ENCODE data around the gene DPYSL4.

Gene DPYSL4

GRCh38 chr10:132189016-132189415, 2.3 kb downstream of the DPYSL4 start:
- no peak for TF ChIP-seq CTCF (IDR thresholded peaks at IDR 0.05; ENCODE audit: low read length, missing control alignments)
- no peak overlapping the region for H3K4me3 ChIP-seq (replicated peaks; ENCODE audit: low read depth, low read length)
- no peak for DNase-seq (ENCODE audit: low read depth)

- DNase-seq (ENCODE audit: low read depth): no peak
- no peak for TF ChIP-seq CTCF (IDR thresholded peaks at IDR 0.05; ENCODE audit: low read length, missing control alignments)
- no peak overlapping the region for H3K4me3 ChIP-seq (replicated peaks; ENCODE audit: low read depth, low read length)
Measured at GRCh38 chr10:132189810-132190422, 3.2 kb downstream of the DPYSL4 start.

GRCh38 chr10:132192076-132192975, 5.6 kb downstream of the DPYSL4 start:
- no peak for TF ChIP-seq CTCF (IDR thresholded peaks at IDR 0.05; ENCODE audit: low read length, missing control alignments)
- H3K4me3 ChIP-seq (replicated peaks; ENCODE audit: low read depth, low read length): no peak overlapping the region
- no peak for DNase-seq (ENCODE audit: low read depth)

GRCh38 chr10:132192991-132193665, 6.4 kb downstream of the DPYSL4 start:
- no peak for DNase-seq (ENCODE audit: low read depth)
- TF ChIP-seq CTCF (IDR thresholded peaks at IDR 0.05; ENCODE audit: low read length, missing control alignments): no peak
- no peak overlapping the region for H3K4me3 ChIP-seq (replicated peaks; ENCODE audit: low read depth, low read length)

GRCh38 chr10:132193907-132194552, 7.3 kb downstream of the DPYSL4 start:
- TF ChIP-seq CTCF (IDR thresholded peaks at IDR 0.05; ENCODE audit: low read length, missing control alignments): no peak
- DNase-seq (ENCODE audit: low read depth): peak; percentile 26
- H3K4me3 ChIP-seq (replicated peaks; ENCODE audit: low read depth, low read length): no peak overlapping the region

- H3K4me3 ChIP-seq (replicated peaks; ENCODE audit: low read depth, low read length): no peak overlapping the region
- TF ChIP-seq CTCF (IDR thresholded peaks at IDR 0.05; ENCODE audit: low read length, missing control alignments): no peak
- DNase-seq (ENCODE audit: low read depth): no peak
Measured at GRCh38 chr10:132194726-132195125, 8.0 kb downstream of the DPYSL4 start.

Data from fibroblast of pulmonary artery (primary cell).